Neural progenitor cell (in vitro differentiated cells): ENCODE data around the gene PDP2. TPM values are rescaled to one million over a fixed set of nuclear protein-coding genes. Genes with fewer than 3 reads are reported as not detected.

Source experiments
- DNase-seq: peaks from one replicate; pipeline ENCODE4 v3.0.0-alpha.2; 2016; ENCODE audit warnings: low spot score
- H2AFZ ChIP-seq: fragments of 200-600 bp; sonication (generic); replicated peaks from 2 replicates; pipeline ENCODE4 v1.6.1; 2016; ENCODE audit warnings: antibody characterized with exemption
- H3F3A ChIP-seq: fragments of 200-600 bp; sonication (generic); 2 replicates; pipeline ENCODE4 v1.6.1; 2016; ENCODE audit warnings: antibody characterized with exemption, low read depth
- H3K27ac ChIP-seq: fragments of 200-600 bp; sonication (generic); 2 replicates; pipeline ENCODE4 v1.5.1; 2016; ENCODE audit warnings: mild to moderate bottlenecking
- H3K27me3 ChIP-seq: fragments of 200-600 bp; sonication (generic); 2 replicates; pipeline ENCODE4 v1.6.1; 2016; ENCODE audit warnings: mild to moderate bottlenecking, moderate library complexity
- H3K36me3 ChIP-seq: fragments of 200-600 bp; sonication (generic); 2 replicates; pipeline ENCODE4 v1.5.1; 2016
- H3K4me1 ChIP-seq: fragments of 200-600 bp; sonication (generic); 2 replicates; pipeline ENCODE4 v1.6.1; 2016; ENCODE audit warnings: mixed run types
- H3K4me2 ChIP-seq: fragments of 200-600 bp; sonication (generic); 2 replicates; pipeline ENCODE4 v1.6.1; 2016
- H3K4me3 ChIP-seq: fragments of 200-600 bp; sonication (generic); 2 replicates; pipeline ENCODE4 v1.5.1; 2016
- H3K79me2 ChIP-seq: fragments of 200-600 bp; sonication (generic); 2 replicates; pipeline ENCODE4 v1.6.1; 2016; ENCODE audit warnings: low read depth
- H3K9ac ChIP-seq: fragments of 200-600 bp; sonication (generic); 2 replicates; pipeline ENCODE4 v1.6.1; 2016
- H3K9me3 ChIP-seq: fragments of 200-600 bp; sonication (generic); 2 replicates; pipeline ENCODE4 v1.5.1; 2016; ENCODE audit warnings: low read depth
- H4K20me1 ChIP-seq: fragments of 200-600 bp; sonication (generic); 2 replicates; pipeline ENCODE4 v1.6.1; 2016; ENCODE audit warnings: low read depth
- H3K27ac Mint-ChIP-seq: 3 replicates; pipeline ENCODE4 v1.8.0; 2021; ENCODE audit warnings: mixed read lengths
- H3K27me3 Mint-ChIP-seq: 2 replicates; pipeline ENCODE4 v1.8.0; 2022; ENCODE audit warnings: low read depth, mild to moderate bottlenecking, inconsistent platforms, moderate library complexity, mixed read lengths; ENCODE audit not compliant: insufficient read depth
- H3K36me3 Mint-ChIP-seq: 3 replicates; pipeline ENCODE4 v1.8.0; 2021; ENCODE audit warnings: mixed read lengths
- H3K4me1 Mint-ChIP-seq: 3 replicates; pipeline ENCODE4 v1.8.0; 2021; ENCODE audit warnings: mixed read lengths
- H3K4me3 Mint-ChIP-seq: 3 replicates; pipeline ENCODE4 v1.8.0; 2021; ENCODE audit warnings: mild to moderate bottlenecking, moderate library complexity, mixed read lengths
- H3K9me3 Mint-ChIP-seq: 3 replicates; pipeline ENCODE4 v1.8.0; 2020; ENCODE audit warnings: mixed read lengths
- CTCF ChIP-seq: fragments of 200-600 bp; sonication (generic); IDR thresholded peaks from 2 replicates; pipeline ENCODE4 v1.5.1; 2017; ENCODE audit warnings: antibody characterized with exemption, mild to moderate bottlenecking
- EZH2 ChIP-seq: fragments of 200-600 bp; sonication (generic); IDR thresholded peaks from 2 replicates; pipeline ENCODE4 v1.6.1; 2017; ENCODE audit warnings: antibody characterized with exemption, mild to moderate bottlenecking, moderate library complexity
- EZH2phosphoT487 ChIP-seq: fragments of 200-600 bp; sonication (generic); IDR thresholded peaks from 2 replicates; pipeline ENCODE4 v1.6.1; 2017; ENCODE audit warnings: antibody characterized with exemption
- total RNA-seq: library from RNA; depleted of rRNA; stranded (reverse); fragments of >200 nt; gene quantifications from 2 replicates; pipeline ENCODE4 v1.2.3, GENCODE V29; 2015; ENCODE audit warnings: low replicate concordance

PDP2 gene
- total RNA-seq, 1 donor from 2014 or later = 6.6 TPM

- no peaks in the 10 kb centered on the region for H4K20me1 ChIP-seq
- no peaks in the 10 kb centered on the region for H3K36me3 ChIP-seq
- Mint-ChIP-seq H3K27me3 (peaks cover 5% of the 10 kb centered on the region), H3K4me1 (peaks cover 26% of the 10 kb centered on the region), H3K9me3 (no peaks in the 10 kb centered on the region), H3K36me3 (no peaks in the 10 kb centered on the region), H3K4me3 (no peak overlapping the region), H3K27ac (no peak overlapping the region)
- peaks cover 24% of the 10 kb centered on the region for H3K27me3 ChIP-seq
- no peak overlapping the region for H3K4me2 ChIP-seq
- no peak overlapping the region for H3K4me3 ChIP-seq
- no peaks in the 10 kb centered on the region for H3K4me1 ChIP-seq
- peaks cover 13% of the 10 kb centered on the region for H3F3A ChIP-seq
- H3K9me3 ChIP-seq = no peaks in the 10 kb centered on the region
- no peak for DNase-seq
- no peak overlapping the region for H3K9ac ChIP-seq
- H3K79me2 ChIP-seq = no peaks in the 10 kb centered on the region
- no peak overlapping the region for H2AFZ ChIP-seq
- TF ChIP-seq CTCF (no peak), EZH2phosphoT487 (no peak), EZH2 (no peak)
- no peak overlapping the region for H3K27ac ChIP-seq
Observed at GRCh38 chr16:66873685-66874055, 6.6 kb upstream of the PDP2 start.

- H2AFZ ChIP-seq = no peak overlapping the region
- H3K79me2 ChIP-seq = no peaks in the 10 kb centered on the region
- TF ChIP-seq EZH2phosphoT487 (no peak), CTCF (no peak), EZH2 (no peak)
- Mint-ChIP-seq H3K27me3 (peaks cover 6% of the 10 kb centered on the region), H3K36me3 (no peaks in the 10 kb centered on the region), H3K4me1 (peaks cover 26% of the 10 kb centered on the region), H3K27ac (peak overlapping the region; percentile 90), H3K4me3 (peak overlapping the region; percentile 67), H3K9me3 (no peaks in the 10 kb centered on the region)
- H3K9ac ChIP-seq = no peak overlapping the region
- no peaks in the 10 kb centered on the region for H3K4me1 ChIP-seq
- no peak overlapping the region for H3K4me2 ChIP-seq
- no peaks in the 10 kb centered on the region for H4K20me1 ChIP-seq
- peaks cover 13% of the 10 kb centered on the region for H3F3A ChIP-seq
- H3K36me3 ChIP-seq = no peaks in the 10 kb centered on the region
- H3K27me3 ChIP-seq = peaks cover 24% of the 10 kb centered on the region
- no peak overlapping the region for H3K27ac ChIP-seq
- no peak for DNase-seq
- no peak overlapping the region for H3K4me3 ChIP-seq
- no peaks in the 10 kb centered on the region for H3K9me3 ChIP-seq
Observed at GRCh38 chr16:66874079-66874775, 6.1 kb upstream of the PDP2 start.

- H3K36me3 Mint-ChIP-seq = no peaks in the 10 kb centered on the region
Observed at GRCh38 chr16:66878067-66878466, 2.2 kb upstream of the PDP2 start.

GRCh38 chr16:66881014-66881417 lies 701 bp downstream of the PDP2 start:
- H3F3A ChIP-seq = peaks cover 4% of the 10 kb centered on the region
- H3K36me3 ChIP-seq = no peaks in the 10 kb centered on the region
- Mint-ChIP-seq H3K9me3 (no peaks in the 10 kb centered on the region), H3K36me3 (peaks cover 13% of the 10 kb centered on the region), H3K27me3 (peaks cover 4% of the 10 kb centered on the region), H3K4me3 (peak overlapping the region; percentile 97), H3K4me1 (peaks cover 15% of the 10 kb centered on the region), H3K27ac (no peak overlapping the region)
- H3K4me3 ChIP-seq = peak overlapping the region; percentile 62
- H3K27ac ChIP-seq = no peak overlapping the region
- H3K79me2 ChIP-seq = peaks cover 15% of the 10 kb centered on the region
- TF ChIP-seq EZH2 (peak; percentile 49), CTCF (no peak)
- peaks cover 10% of the 10 kb centered on the region for H3K27me3 ChIP-seq
- peak overlapping the region; percentile 83 for H3K4me2 ChIP-seq
- DNase-seq = peak; percentile 47
- peaks cover 18% of the 10 kb centered on the region for H4K20me1 ChIP-seq
- peak overlapping the region; percentile 52 for H2AFZ ChIP-seq
- H3K4me1 ChIP-seq = peaks cover 4% of the 10 kb centered on the region
- no peaks in the 10 kb centered on the region for H3K9me3 ChIP-seq
- no peak overlapping the region for H3K9ac ChIP-seq

More at GRCh38 chr16:66878067-66878466, 2.2 kb upstream of the PDP2 start:
- Histone ChIP-seq H3K4me3 (no peak overlapping the region), H3F3A (peaks cover 13% of the 10 kb centered on the region), H3K9me3 (no peaks in the 10 kb centered on the region), H3K27me3 (peaks cover 10% of the 10 kb centered on the region), H4K20me1 (peaks cover 14% of the 10 kb centered on the region), H3K4me2 (no peak overlapping the region), H3K36me3 (no peaks in the 10 kb centered on the region), H3K9ac (no peak overlapping the region), H2AFZ (no peak overlapping the region), H3K27ac (no peak overlapping the region), H3K79me2 (peaks cover 15% of the 10 kb centered on the region), H3K4me1 (peaks cover 4% of the 10 kb centered on the region)
- no peak for DNase-seq
- no peak overlapping the region for H3K4me3 Mint-ChIP-seq
- peaks cover 6% of the 10 kb centered on the region for H3K27me3 Mint-ChIP-seq
- peaks cover 29% of the 10 kb centered on the region for H3K4me1 Mint-ChIP-seq
- TF ChIP-seq EZH2phosphoT487 (no peak), EZH2 (no peak)
- H3K27ac Mint-ChIP-seq = peak overlapping the region; percentile 25
- no peaks in the 10 kb centered on the region for H3K9me3 Mint-ChIP-seq
